Measurements from ENCODE around the gene TDO2.

TDO2 gene

GRCh38 chr4:155964016-155964891 is 60.8 kb downstream of the TDO2 start:
- TF ChIP-seq ZFX (IDR thresholded peaks at IDR 0.05) (no peak), CTCF (conservative IDR thresholded peaks at IDR 0.05) (no peak)
- no peak overlapping the region for H3K27ac ChIP-seq

GRCh38 chr4:155966171-155966570 is 62.7 kb downstream of the TDO2 start:
- TF ChIP-seq ZFX (IDR thresholded peaks at IDR 0.05) (no peak), CTCF (conservative IDR thresholded peaks at IDR 0.05) (no peak)
- H3K27ac ChIP-seq: no peak overlapping the region

GRCh38 chr4:155966731-155967395 is 63.4 kb downstream of the TDO2 start:
- TF ChIP-seq CTCF (conservative IDR thresholded peaks at IDR 0.05) (no peak), ZFX (IDR thresholded peaks at IDR 0.05) (no peak)
- H3K27ac ChIP-seq: no peak overlapping the region
